Erythroblast (primary cell): ENCODE measurements around the gene IBA57.
"Not testable (repeated sequence)": the region's sequence is repeated elsewhere in the genome, so short reads cannot be mapped to it uniquely, and the experiment has no call there.

Experiments
- DNase-seq, 2 experiments: peaks; one replicate each; lab custom pipeline; 2025; lab: John Stamatoyannopoulos, UW
- GATA1 ChIP-seq: IDR thresholded peaks from 2 replicates; pipeline ENCODE4 v1.6.1; 2011; ENCODE audit warnings: low read depth, mild to moderate bottlenecking, control low read depth, low read length, moderate library complexity
- POLR2A ChIP-seq: IDR thresholded peaks from 2 replicates; pipeline ENCODE4 v1.6.1; 2011; ENCODE audit warnings: mild to moderate bottlenecking, low read length

The IBA57 gene

GRCh38 chr1:228226956-228227791 lies 61.6 kb downstream of the IBA57 start:
- DNase-seq, result peak in 1 of 2 experiments; percentile 17
- no peak for TF ChIP-seq GATA1
- TF ChIP-seq POLR2A, result no peak

GRCh38 chr1:228228147-228228546 lies 62.5 kb downstream of the IBA57 start:
- not testable (repeated sequence) for DNase-seq

DNA sequence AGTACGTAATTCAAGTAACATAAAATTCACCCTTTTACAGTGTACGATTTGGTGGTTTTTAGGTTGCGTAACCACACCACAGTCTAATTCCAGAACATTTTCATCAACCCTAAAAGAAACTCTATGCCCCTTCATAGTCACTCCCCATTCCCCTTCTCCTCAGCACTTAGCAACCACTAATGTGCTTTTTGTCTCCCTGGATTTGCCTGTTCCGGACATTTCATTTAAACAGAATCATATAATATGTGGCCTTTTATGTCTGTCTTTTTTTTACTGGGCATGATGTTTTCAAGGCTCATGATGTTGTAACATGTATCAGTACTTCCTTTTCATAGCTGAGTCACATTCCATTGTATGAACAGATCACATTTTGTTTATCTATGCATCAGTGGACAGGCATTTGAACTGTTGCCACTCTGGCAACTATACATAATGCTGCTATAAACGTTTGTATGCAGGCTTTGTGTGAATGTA lies 63.0 kb downstream of the IBA57 start:
- no peak for TF ChIP-seq GATA1
- no peak for TF ChIP-seq POLR2A
- DNase-seq, result no peak

- no peak for DNase-seq
- TF ChIP-seq POLR2A, result no peak
- TF ChIP-seq GATA1, result no peak
These were observed 65.6 kb downstream of the IBA57 start for GRCh38 chr1:228231189-228231588.
